WTC11 (cell line): ENCODE results near the gene ROR2.

Source experiments
- CTCF ChIP-seq: fragments of 200-600 bp; IDR thresholded peaks from 2 replicates; pipeline ENCODE4 v1.8.0; 2022; ENCODE audit warnings: antibody characterized with exemption
- ESRRA ChIP-seq: sonication (generic); formaldehyde crosslinking; IDR thresholded peaks from 2 replicates; pipeline ENCODE4 v1.8.1; 2022; ENCODE audit warnings: mild to moderate bottlenecking, missing genetic modification reagents, borderline replicate concordance
- JUN ChIP-seq: sonication (generic); formaldehyde crosslinking; IDR thresholded peaks from 2 replicates; pipeline ENCODE4 v1.8.0; 2023; ENCODE audit warnings: mild to moderate bottlenecking, missing genetic modification reagents
- MAX ChIP-seq: sonication (generic); formaldehyde crosslinking; IDR thresholded peaks from 2 replicates; pipeline ENCODE4 v1.8.0; 2022; ENCODE audit warnings: mild to moderate bottlenecking, missing genetic modification reagents
- NR3C1 ChIP-seq: sonication (generic); formaldehyde crosslinking; conservative IDR thresholded peaks from 2 replicates; pipeline ENCODE4 v1.8.1; 2023; ENCODE audit warnings: low read depth, mild to moderate bottlenecking, missing genetic modification reagents
- TCF7 ChIP-seq: sonication (generic); formaldehyde crosslinking; IDR thresholded peaks from 2 replicates; pipeline ENCODE4 v1.8.0; 2022; ENCODE audit warnings: mild to moderate bottlenecking, low read depth, missing genetic modification reagents, moderate library complexity
- USF1 ChIP-seq: sonication (generic); formaldehyde crosslinking; IDR thresholded peaks from 2 replicates; pipeline ENCODE4 v1.8.0; 2022; ENCODE audit warnings: mild to moderate bottlenecking, missing genetic modification reagents
- ZNF317 ChIP-seq: sonication (generic); formaldehyde crosslinking; IDR thresholded peaks from 2 replicates; pipeline ENCODE4 v1.8.1; 2023; ENCODE audit warnings: low read depth, mild to moderate bottlenecking, moderate library complexity, missing genetic modification reagents, borderline replicate concordance
- ZNF512 ChIP-seq: sonication (generic); formaldehyde crosslinking; IDR thresholded peaks from 2 replicates; pipeline ENCODE4 v1.8.1; 2022; ENCODE audit warnings: missing genetic modification reagents, borderline replicate concordance
- TF ChIP-seq, protein P1 (sequence below): sonication (generic); formaldehyde crosslinking; IDR thresholded peaks from 2 replicates; pipeline ENCODE4 v1.8.1; 2022; ENCODE audit warnings: low read depth, missing genetic modification reagents, borderline replicate concordance

DNA sequence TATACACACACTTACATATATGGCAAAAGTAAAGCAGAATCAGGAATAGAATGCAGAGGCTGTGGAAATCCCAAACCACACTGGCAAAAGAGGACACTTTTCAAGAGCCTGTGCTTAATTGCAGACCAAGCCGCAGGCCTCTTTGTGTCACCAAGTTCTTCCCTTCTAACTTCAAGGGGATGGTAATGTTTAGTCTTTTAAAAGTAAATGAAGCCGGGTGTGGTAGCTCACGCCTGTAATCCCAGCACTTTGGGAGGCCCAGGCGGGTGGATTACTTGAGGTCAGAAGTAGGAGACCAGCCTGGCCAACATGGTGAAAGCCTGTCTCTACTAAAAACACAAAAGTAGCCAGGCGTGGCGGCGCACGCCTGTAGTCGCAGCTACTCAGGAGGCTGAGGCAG, 28.7 kb downstream of the ROR2 start:
- TF ChIP-seq CTCF = no peak
- TF ChIP-seq JUN = no peak
- no peak for TF ChIP-seq MAX (CRISPR knock-in tag)
- TF ChIP-seq NR3C1 (CRISPR knock-in tag) = no peak
- TF ChIP-seq, protein P1, sequence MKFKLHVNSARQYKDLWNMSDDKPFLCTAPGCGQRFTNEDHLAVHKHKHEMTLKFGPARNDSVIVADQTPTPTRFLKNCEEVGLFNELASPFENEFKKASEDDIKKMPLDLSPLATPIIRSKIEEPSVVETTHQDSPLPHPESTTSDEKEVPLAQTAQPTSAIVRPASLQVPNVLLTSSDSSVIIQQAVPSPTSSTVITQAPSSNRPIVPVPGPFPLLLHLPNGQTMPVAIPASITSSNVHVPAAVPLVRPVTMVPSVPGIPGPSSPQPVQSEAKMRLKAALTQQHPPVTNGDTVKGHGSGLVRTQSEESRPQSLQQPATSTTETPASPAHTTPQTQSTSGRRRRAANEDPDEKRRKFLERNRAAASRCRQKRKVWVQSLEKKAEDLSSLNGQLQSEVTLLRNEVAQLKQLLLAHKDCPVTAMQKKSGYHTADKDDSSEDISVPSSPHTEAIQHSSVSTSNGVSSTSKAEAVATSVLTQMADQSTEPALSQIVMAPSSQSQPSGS (CRISPR knock-in tag) = no peak
- no peak for TF ChIP-seq USF1 (CRISPR knock-in tag)
- no peak for TF ChIP-seq ZNF317 (CRISPR knock-in tag)
- TF ChIP-seq ZNF512 (CRISPR knock-in tag) = no peak
- TF ChIP-seq ESRRA (CRISPR knock-in tag) = no peak
- no peak for TF ChIP-seq TCF7
